Astrocyte (in vitro differentiated cells and primary cell): ENCODE results near the gene ARRDC1. TPM values are rescaled to one million over a fixed set of nuclear protein-coding genes. Genes with fewer than 3 reads are reported as not detected.

ENCODE experiments used
- DNase-seq: peaks from one replicate; pipeline ENCODE4 v3.0.0-alpha.2; 2010; ENCODE audit warnings: low read depth
- FAIRE-seq: peaks from 2 replicates; lab custom pipeline; 2011; peaks lifted over from hg19 to GRCh38; lab: Jason Lieb, UNC
- H2AFZ ChIP-seq: 2 replicates; pipeline ENCODE4 v1.6.0; 2012; ENCODE audit warnings: low read depth, low read length, inconsistent platforms
- H3K27ac ChIP-seq: 2 replicates; pipeline ENCODE4 v1.5.1; 2011; ENCODE audit warnings: low read depth, low read length, inconsistent platforms
- H3K27me3 ChIP-seq: 2 replicates; pipeline ENCODE4 v1.6.0; 2011; ENCODE audit warnings: low read length, inconsistent platforms; ENCODE audit not compliant: insufficient read depth
- H3K36me3 ChIP-seq: 2 replicates; pipeline ENCODE4 v1.5.1; 2011; ENCODE audit warnings: low read length, inconsistent platforms; ENCODE audit not compliant: insufficient read depth
- H3K4me1 ChIP-seq: 2 replicates; pipeline ENCODE4 v1.5.1; 2011; ENCODE audit warnings: low read length, inconsistent platforms; ENCODE audit not compliant: insufficient read depth
- H3K4me2 ChIP-seq: 2 replicates; pipeline ENCODE4 v1.6.0; 2012; ENCODE audit warnings: low read length, inconsistent platforms
- H3K4me3 ChIP-seq: 2 replicates; pipeline ENCODE4 v1.5.1; 2011; ENCODE audit warnings: low read depth, mild to moderate bottlenecking, low read length, inconsistent platforms; ENCODE audit not compliant: insufficient read depth
- H3K79me2 ChIP-seq: 2 replicates; pipeline ENCODE4 v1.6.0; 2012; ENCODE audit warnings: mild to moderate bottlenecking, low read length, inconsistent platforms; ENCODE audit not compliant: insufficient read depth
- H3K9ac ChIP-seq: 2 replicates; pipeline ENCODE4 v1.6.0; 2012; ENCODE audit warnings: mild to moderate bottlenecking, low read length, inconsistent platforms
- H3K9me3 ChIP-seq: 2 replicates; pipeline ENCODE4 v1.5.1; 2012; ENCODE audit warnings: low read depth, mild to moderate bottlenecking, low read length, inconsistent platforms; ENCODE audit not compliant: insufficient read depth
- H4K20me1 ChIP-seq: 2 replicates; pipeline ENCODE4 v1.6.0; 2012; ENCODE audit warnings: low read length, inconsistent platforms; ENCODE audit not compliant: insufficient read depth
- H3K27ac Mint-ChIP-seq: one replicate; pipeline ENCODE4 v1.8.0; 2021; ENCODE audit warnings: mild to moderate bottlenecking, mixed read lengths; ENCODE audit not compliant: unreplicated experiment
- H3K27me3 Mint-ChIP-seq: one replicate; pipeline ENCODE4 v1.8.0; 2021; ENCODE audit warnings: low read depth, mixed read lengths; ENCODE audit not compliant: unreplicated experiment
- H3K36me3 Mint-ChIP-seq: one replicate; pipeline ENCODE4 v1.8.0; 2021; ENCODE audit warnings: low read depth, mixed read lengths; ENCODE audit not compliant: unreplicated experiment
- H3K4me1 Mint-ChIP-seq: one replicate; pipeline ENCODE4 v1.8.0; 2021; ENCODE audit warnings: low read depth, mixed read lengths; ENCODE audit not compliant: unreplicated experiment
- H3K4me3 Mint-ChIP-seq: one replicate; pipeline ENCODE4 v1.8.0; 2021; ENCODE audit warnings: mild to moderate bottlenecking, moderate library complexity, mixed read lengths; ENCODE audit not compliant: unreplicated experiment
- H3K9me3 Mint-ChIP-seq: one replicate; pipeline ENCODE4 v1.8.0; 2021; ENCODE audit warnings: mild to moderate bottlenecking, mixed read lengths; ENCODE audit not compliant: unreplicated experiment
- CTCF ChIP-seq: IDR thresholded peaks from 2 replicates; pipeline ENCODE4 v1.5.1; 2011; ENCODE audit warnings: low read depth, mild to moderate bottlenecking, inconsistent platforms, low read length, moderate library complexity; ENCODE audit not compliant: insufficient read depth
- EZH2 ChIP-seq: IDR thresholded peaks from 2 replicates; pipeline ENCODE4 v1.6.1; 2012; ENCODE audit warnings: mild to moderate bottlenecking, low read length, inconsistent platforms; ENCODE audit not compliant: insufficient read depth
- total RNA-seq: library from RNA; stranded (reverse); gene quantifications from 2 replicates; pipeline ENCODE4 v1.2.1, GENCODE V29; 2021

The ARRDC1 gene
- total RNA-seq, 1 donor from 2014 or later, result 14.2 TPM

DNA sequence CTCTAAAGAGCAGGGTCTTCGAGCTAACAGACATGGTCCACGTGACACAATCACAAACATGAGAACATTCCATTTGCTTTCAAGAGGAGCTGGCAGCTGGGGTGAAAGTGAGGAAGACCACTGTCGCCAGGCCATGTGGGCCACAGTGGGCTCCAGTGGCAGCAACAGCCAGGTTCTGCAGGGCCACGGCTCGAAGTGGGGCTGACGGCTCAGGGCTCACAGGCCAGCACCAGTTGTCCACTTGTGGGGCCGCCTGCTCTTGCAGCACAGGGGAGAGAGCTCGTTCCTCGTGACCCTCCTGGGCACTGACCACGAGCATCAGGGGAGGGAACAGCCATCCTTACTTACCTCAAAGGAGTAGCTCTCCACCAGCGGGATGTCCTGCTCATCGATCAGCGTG, 17.2 kb upstream of the ARRDC1 start:
- H3K9me3 Mint-ChIP-seq, result no peaks in the 10 kb centered on the region
- Histone ChIP-seq H3K79me2 (peaks cover 57% of the 10 kb centered on the region), H3K9me3 (no peaks in the 10 kb centered on the region), H3K4me1 (peaks cover 10% of the 10 kb centered on the region), H3K27me3 (no peaks in the 10 kb centered on the region), H2AFZ (no peak overlapping the region), H4K20me1 (peaks cover 58% of the 10 kb centered on the region), H3K4me3 (no peak overlapping the region), H3K9ac (no peak overlapping the region), H3K36me3 (peaks cover 19% of the 10 kb centered on the region), H3K27ac (no peak overlapping the region), H3K4me2 (peak overlapping the region; percentile 98)
- peaks cover 4% of the 10 kb centered on the region for H3K4me1 Mint-ChIP-seq
- H3K4me3 Mint-ChIP-seq, result no peak overlapping the region
- DNase-seq, result no peak
- peaks cover 5% of the 10 kb centered on the region for H3K36me3 Mint-ChIP-seq
- H3K27me3 Mint-ChIP-seq, result peaks cover 4% of the 10 kb centered on the region
- H3K27ac Mint-ChIP-seq, result no peak overlapping the region
- no peak for FAIRE-seq
- TF ChIP-seq CTCF (no peak), EZH2 (no peak)

DNA sequence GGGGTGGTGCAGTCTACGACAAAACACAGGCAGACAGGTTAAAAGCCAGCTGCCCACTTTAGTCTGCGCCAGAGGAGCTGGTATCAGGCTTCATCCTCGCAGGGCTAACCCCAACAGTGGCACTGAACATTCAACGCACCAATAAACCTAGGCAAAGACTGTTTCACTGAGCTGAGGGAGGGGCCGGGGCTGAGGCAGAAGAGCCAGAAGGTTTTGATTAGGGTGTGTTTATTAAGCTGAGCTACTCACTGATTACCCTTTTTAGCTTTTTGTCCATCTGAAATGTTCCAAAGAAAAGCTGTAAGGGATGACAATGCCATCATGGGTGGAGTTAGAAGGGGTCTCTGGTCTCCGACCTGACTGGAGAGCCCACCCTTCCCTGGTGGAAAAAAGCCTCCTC, 16.6 kb upstream of the ARRDC1 start:
- Histone ChIP-seq H2AFZ (no peak overlapping the region), H3K36me3 (peaks cover 19% of the 10 kb centered on the region), H3K27me3 (no peaks in the 10 kb centered on the region), H3K9me3 (no peaks in the 10 kb centered on the region), H3K27ac (no peak overlapping the region), H3K9ac (peak overlapping the region; percentile 85), H3K4me3 (peak overlapping the region; percentile 79), H3K4me1 (peaks cover 10% of the 10 kb centered on the region), H3K79me2 (peaks cover 51% of the 10 kb centered on the region), H4K20me1 (peaks cover 52% of the 10 kb centered on the region), H3K4me2 (peak overlapping the region; percentile 98)
- no peak for TF ChIP-seq CTCF
- no peak for TF ChIP-seq EZH2
- no peak for DNase-seq
- H3K27me3 Mint-ChIP-seq, result peaks cover 6% of the 10 kb centered on the region
- H3K9me3 Mint-ChIP-seq, result no peaks in the 10 kb centered on the region
- peaks cover 4% of the 10 kb centered on the region for H3K36me3 Mint-ChIP-seq
- FAIRE-seq, result no peak
- H3K4me3 Mint-ChIP-seq, result peak overlapping the region; percentile 88
- H3K27ac Mint-ChIP-seq, result no peak overlapping the region
- H3K4me1 Mint-ChIP-seq, result peaks cover 4% of the 10 kb centered on the region

GRCh38 chr9:137589441-137590122, 15.9 kb upstream of the ARRDC1 start:
- no peaks in the 10 kb centered on the region for H3K9me3 ChIP-seq
- peak overlapping the region; percentile 79 for H3K4me3 ChIP-seq
- H4K20me1 ChIP-seq, result peaks cover 45% of the 10 kb centered on the region
- H3K27me3 ChIP-seq, result no peaks in the 10 kb centered on the region
- FAIRE-seq, result no peak
- H3K4me1 Mint-ChIP-seq, result peaks cover 4% of the 10 kb centered on the region
- H3K9me3 Mint-ChIP-seq, result no peaks in the 10 kb centered on the region
- H3K27me3 Mint-ChIP-seq, result peaks cover 6% of the 10 kb centered on the region
- H3K4me2 ChIP-seq, result peak overlapping the region; percentile 98
- no peak overlapping the region for H3K27ac Mint-ChIP-seq
- no peak overlapping the region for H3K27ac ChIP-seq
- H3K9ac ChIP-seq, result peak overlapping the region; percentile 85
- DNase-seq, result peak; percentile 3
- H3K4me1 ChIP-seq, result peaks cover 10% of the 10 kb centered on the region
- TF ChIP-seq CTCF (no peak), EZH2 (no peak)
- peaks cover 4% of the 10 kb centered on the region for H3K36me3 Mint-ChIP-seq
- peaks cover 19% of the 10 kb centered on the region for H3K36me3 ChIP-seq
- peaks cover 44% of the 10 kb centered on the region for H3K79me2 ChIP-seq
- peak overlapping the region; percentile 52 for H2AFZ ChIP-seq
- H3K4me3 Mint-ChIP-seq, result peak overlapping the region; percentile 88
